ENCODE data around the gene BCKDHB.

DNA sequence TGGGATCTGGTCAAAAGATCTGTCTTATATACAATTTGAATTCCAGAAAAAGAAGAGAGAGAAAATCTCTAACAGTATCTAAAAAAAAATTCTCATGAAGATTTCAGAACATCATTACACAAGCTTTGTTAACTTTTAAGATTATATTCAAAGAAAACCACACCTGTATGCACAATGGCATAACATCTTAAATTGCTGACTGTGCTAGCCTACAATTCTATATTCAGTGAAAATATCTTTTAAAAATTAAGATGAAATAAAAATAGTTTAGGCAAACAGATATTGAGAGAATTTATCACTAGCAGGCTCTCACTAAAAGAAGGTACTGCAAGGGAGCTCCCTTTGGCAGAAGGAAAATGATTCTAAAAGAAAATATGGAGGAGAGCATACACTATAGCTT lies 100.3 kb downstream of the BCKDHB start:
- no peak for TF ChIP-seq EZH2 (IDR thresholded peaks at IDR 0.05; ENCODE audit: borderline replicate concordance, insufficient read depth, low read depth, low read length, poor library complexity, severe bottlenecking)
- TF ChIP-seq, protein P1, sequence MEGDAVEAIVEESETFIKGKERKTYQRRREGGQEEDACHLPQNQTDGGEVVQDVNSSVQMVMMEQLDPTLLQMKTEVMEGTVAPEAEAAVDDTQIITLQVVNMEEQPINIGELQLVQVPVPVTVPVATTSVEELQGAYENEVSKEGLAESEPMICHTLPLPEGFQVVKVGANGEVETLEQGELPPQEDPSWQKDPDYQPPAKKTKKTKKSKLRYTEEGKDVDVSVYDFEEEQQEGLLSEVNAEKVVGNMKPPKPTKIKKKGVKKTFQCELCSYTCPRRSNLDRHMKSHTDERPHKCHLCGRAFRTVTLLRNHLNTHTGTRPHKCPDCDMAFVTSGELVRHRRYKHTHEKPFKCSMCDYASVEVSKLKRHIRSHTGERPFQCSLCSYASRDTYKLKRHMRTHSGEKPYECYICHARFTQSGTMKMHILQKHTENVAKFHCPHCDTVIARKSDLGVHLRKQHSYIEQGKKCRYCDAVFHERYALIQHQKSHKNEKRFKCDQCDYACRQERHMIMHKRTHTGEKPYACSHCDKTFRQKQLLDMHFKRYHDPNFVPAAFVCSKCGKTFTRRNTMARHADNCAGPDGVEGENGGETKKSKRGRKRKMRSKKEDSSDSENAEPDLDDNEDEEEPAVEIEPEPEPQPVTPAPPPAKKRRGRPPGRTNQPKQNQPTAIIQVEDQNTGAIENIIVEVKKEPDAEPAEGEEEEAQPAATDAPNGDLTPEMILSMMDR (IDR thresholded peaks at IDR 0.05): no peak

Measured in B cell (primary cell).